ENCODE results near the gene SHISA5.

DNA sequence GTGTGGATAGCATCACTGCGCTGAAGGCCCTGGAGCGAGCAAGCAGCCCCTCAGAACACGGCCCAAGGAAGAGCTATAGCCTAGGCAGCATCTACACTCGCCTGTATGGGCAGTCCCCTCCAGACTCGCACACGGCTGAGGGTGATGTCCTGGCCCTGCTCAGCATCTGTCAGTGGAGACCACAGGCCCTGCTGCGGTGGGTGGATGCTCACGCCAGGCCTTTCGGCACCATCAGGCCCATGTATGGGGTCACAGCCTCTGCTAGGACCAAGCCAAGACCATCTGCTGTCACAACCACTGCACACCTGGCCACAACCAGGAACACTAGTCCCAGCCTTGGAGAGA is 36.9 kb downstream of the SHISA5 start:
- no peak for TF ChIP-seq ELF4 (IDR thresholded peaks at IDR 0.05)
- TF ChIP-seq, protein P1, sequence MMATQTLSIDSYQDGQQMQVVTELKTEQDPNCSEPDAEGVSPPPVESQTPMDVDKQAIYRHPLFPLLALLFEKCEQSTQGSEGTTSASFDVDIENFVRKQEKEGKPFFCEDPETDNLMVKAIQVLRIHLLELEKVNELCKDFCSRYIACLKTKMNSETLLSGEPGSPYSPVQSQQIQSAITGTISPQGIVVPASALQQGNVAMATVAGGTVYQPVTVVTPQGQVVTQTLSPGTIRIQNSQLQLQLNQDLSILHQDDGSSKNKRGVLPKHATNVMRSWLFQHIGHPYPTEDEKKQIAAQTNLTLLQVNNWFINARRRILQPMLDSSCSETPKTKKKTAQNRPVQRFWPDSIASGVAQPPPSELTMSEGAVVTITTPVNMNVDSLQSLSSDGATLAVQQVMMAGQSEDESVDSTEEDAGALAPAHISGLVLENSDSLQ (IDR thresholded peaks at IDR 0.05): no peak
- TF ChIP-seq HDGF (IDR thresholded peaks at IDR 0.05; ENCODE audit: borderline replicate concordance): no peak
